ENCODE data around the gene DGKD. TPM values are rescaled to one million over a fixed set of nuclear protein-coding genes. Genes with fewer than 3 reads are reported as not detected.

DGKD gene
- total and polyA plus RNA-seq, 4 donors: 8.9 to 250 (median 68.3) TPM

DNA sequence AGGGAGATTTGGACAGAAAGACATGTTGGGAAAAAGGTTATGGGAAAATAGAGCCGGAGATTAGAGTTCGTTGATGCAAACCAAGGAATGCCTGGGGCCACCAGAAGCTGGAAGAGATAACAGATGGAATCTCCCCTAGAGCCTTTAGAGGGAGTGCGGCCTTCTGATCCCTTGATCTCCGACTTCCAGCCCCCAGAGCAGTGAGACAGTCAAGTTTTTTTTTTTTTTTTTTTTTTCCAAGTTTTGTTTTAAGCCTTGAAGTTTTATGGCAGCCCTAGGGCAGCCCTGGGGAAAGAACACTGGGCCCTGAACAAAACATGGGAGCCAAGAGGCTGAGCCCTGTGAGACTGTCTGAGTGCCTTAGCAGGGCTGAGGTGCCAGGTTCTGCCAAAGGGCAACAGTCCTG is 6.5 kb downstream of the DGKD start:
- no peak for DNase-seq
- no peak for ATAC-seq (ENCODE audit: low FRiP score)
- WGBS, 2 donors: 52 to 68% methylated on average over 4 of the region's 4 CpGs
- H3K4me3 ChIP-seq (ENCODE audit: low read length in 2 of 2): no peak overlapping the region
- no peaks in the 10 kb centered on the region for H3K27me3 ChIP-seq (ENCODE audit: control insufficient read depth in 1 of 2, insufficient read depth in 2 of 2, low read length in 1 of 2)
- H3K36me3 ChIP-seq (ENCODE audit: control insufficient read depth in 1 of 2, insufficient read depth in 2 of 2, low read length in 1 of 2): no peaks in the 10 kb centered on the region
- H3K27ac ChIP-seq (ENCODE audit: low read depth in 1 of 2, low read length in 2 of 2): no peak overlapping the region
- intact Hi-C loops (cut with DNase I): no loop called here
- H3K4me1 ChIP-seq (ENCODE audit: control insufficient read depth in 1 of 2, insufficient read depth in 2 of 2, low read length in 2 of 2): no peaks in the 10 kb centered on the region
- no peaks in the 10 kb centered on the region for H3K9me3 ChIP-seq (ENCODE audit: control insufficient read depth, low read length)

DNA sequence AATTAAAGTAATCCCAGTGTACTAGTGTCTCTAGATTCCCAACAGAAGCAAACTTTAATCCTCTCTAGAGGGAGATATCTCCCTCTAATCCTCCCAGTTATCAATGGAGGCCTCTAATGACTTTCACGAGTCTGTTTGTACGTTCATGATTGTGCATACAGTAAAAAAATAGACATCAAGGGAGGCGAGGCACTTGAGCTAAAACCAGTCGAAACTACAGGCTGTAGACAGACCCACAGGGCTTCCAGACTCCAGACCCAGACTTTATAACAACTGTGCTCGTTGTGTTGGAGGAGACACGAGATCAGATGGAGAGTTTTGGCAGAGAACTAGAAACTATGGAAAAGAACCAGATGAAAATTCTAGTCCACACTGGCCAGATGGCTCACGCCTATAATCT is 7.0 kb downstream of the DGKD start:
- Histone ChIP-seq H3K9me3 (ENCODE audit: control insufficient read depth, low read length) (no peaks in the 10 kb centered on the region), H3K27ac (ENCODE audit: low read depth in 1 of 2, low read length in 2 of 2) (no peak overlapping the region), H3K4me3 (ENCODE audit: low read length in 2 of 2) (no peak overlapping the region), H3K27me3 (ENCODE audit: control insufficient read depth in 1 of 2, insufficient read depth in 2 of 2, low read length in 1 of 2) (no peaks in the 10 kb centered on the region), H3K36me3 (ENCODE audit: control insufficient read depth in 1 of 2, insufficient read depth in 2 of 2, low read length in 1 of 2) (no peaks in the 10 kb centered on the region), H3K4me1 (ENCODE audit: control insufficient read depth in 1 of 2, insufficient read depth in 2 of 2, low read length in 2 of 2) (no peaks in the 10 kb centered on the region)
- WGBS, 2 donors: 23 to 34% methylated on average over 7 of the region's 7 CpGs
- intact Hi-C loops (cut with DNase I): no loop called here
- ATAC-seq (ENCODE audit: low FRiP score) (no peak), DNase-seq (no peak)

DNA sequence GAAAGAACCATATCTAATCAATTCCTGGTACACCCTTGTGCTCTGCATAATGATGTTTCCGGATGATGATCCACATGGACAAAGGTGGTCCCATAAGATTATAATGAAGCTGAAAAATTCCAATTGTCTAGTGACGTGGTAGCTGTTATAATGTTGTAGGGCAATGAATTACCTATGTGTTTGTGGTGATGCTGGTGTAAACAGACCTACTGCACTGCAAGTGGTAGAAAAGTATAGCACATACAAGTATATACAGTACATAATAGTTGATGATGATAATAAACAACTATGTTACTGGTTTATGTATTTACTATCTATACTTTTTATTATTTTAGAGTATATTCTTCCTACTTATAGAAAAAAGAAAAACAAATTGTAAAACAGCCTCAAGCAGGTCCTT is 8.4 kb downstream of the DGKD start:
- intact Hi-C loops (cut with DNase I): no loop called here
- Histone ChIP-seq H3K27ac (ENCODE audit: low read depth in 1 of 2, low read length in 2 of 2) (no peak overlapping the region), H3K4me1 (ENCODE audit: control insufficient read depth in 1 of 2, insufficient read depth in 2 of 2, low read length in 2 of 2) (no peaks in the 10 kb centered on the region), H3K27me3 (ENCODE audit: control insufficient read depth in 1 of 2, insufficient read depth in 2 of 2, low read length in 1 of 2) (no peaks in the 10 kb centered on the region), H3K9me3 (ENCODE audit: control insufficient read depth, low read length) (no peaks in the 10 kb centered on the region), H3K36me3 (ENCODE audit: control insufficient read depth in 1 of 2, insufficient read depth in 2 of 2, low read length in 1 of 2) (no peaks in the 10 kb centered on the region), H3K4me3 (ENCODE audit: low read length in 2 of 2) (no peak overlapping the region)
- DNase-seq (no peak), ATAC-seq (ENCODE audit: low FRiP score) (no peak)
- WGBS, 2 donors: 50 to 67% methylated on average over 2 of the region's 2 CpGs

DNA sequence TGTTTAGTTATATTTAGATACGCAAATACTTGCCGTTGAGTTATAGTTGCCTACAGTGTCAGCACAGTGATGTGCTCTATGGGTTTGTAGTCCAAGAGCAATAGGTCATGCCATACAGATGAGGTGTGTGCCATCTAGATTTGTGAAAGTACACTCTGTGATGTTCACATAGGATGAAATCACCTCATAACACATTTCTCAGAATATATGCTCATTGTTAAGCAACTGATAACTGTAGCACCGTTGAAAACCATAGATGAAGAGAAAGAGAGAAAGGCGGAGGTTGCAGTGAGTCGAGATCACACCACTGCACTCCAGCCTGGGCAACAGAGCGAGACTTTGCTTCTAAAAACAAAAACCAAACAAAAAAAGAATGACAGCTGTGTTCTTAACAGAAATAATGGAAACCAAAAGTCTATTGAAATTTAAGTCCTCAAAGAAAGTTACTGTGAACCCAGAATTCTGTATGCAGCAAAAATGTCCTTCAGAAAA is 9.5 kb downstream of the DGKD start:
- ATAC-seq (ENCODE audit: low FRiP score) (no peak), DNase-seq (no peak)
- Histone ChIP-seq H3K9me3 (ENCODE audit: control insufficient read depth, low read length) (no peaks in the 10 kb centered on the region), H3K4me1 (ENCODE audit: control insufficient read depth in 1 of 2, insufficient read depth in 2 of 2, low read length in 2 of 2) (peaks cover 0 to 3% of the 10 kb centered on the region in 2 donors), H3K4me3 (ENCODE audit: low read length in 2 of 2) (no peak overlapping the region), H3K27me3 (ENCODE audit: control insufficient read depth in 1 of 2, insufficient read depth in 2 of 2, low read length in 1 of 2) (no peaks in the 10 kb centered on the region), H3K27ac (ENCODE audit: low read depth in 1 of 2, low read length in 2 of 2) (no peak overlapping the region), H3K36me3 (ENCODE audit: control insufficient read depth in 1 of 2, insufficient read depth in 2 of 2, low read length in 1 of 2) (no peaks in the 10 kb centered on the region)
- WGBS, 2 donors: 92 to 93% methylated on average over 6 of the region's 6 CpGs
- intact Hi-C loops (cut with DNase I): no loop called here

DNA sequence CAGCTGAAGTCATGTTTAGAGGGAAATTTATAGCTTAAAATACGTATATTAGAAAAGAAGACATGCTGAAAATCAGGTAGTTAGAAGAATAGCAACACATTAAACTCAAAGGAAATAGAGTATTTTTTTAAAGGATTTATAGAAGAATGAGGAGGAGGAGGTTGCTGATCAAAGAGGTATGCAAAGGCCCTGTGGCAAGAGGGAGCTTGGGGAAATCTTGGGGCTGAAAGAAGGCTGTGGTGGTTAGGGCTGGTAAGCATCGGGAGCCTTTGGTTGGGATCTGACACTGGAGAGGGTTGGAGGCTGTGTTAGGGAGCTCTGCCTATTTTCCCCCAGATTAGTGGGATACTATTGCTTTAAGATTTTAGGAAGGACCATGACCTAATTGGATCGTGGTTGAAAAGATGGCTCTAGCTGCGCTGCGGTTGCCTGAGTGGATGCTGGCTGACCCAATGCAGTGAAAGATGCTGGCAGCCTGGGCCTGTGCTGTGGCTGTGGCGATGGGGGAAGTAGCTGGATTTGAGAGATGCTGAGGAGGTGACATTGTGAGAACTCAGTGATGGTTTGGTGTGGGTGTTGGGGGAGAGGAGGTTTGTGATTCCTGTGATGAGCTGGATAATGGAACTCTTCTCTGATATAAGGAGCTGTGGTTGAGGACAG is 11.7 kb downstream of the DGKD start:
- DNase-seq: no peak
- intact Hi-C loops (cut with DNase I): no loop called here
- Histone ChIP-seq H3K27me3 (ENCODE audit: control insufficient read depth in 1 of 2, insufficient read depth in 2 of 2, low read length in 1 of 2) (no peaks in the 10 kb centered on the region), H3K9me3 (ENCODE audit: control insufficient read depth, low read length) (no peaks in the 10 kb centered on the region), H3K36me3 (ENCODE audit: control insufficient read depth in 1 of 2, insufficient read depth in 2 of 2, low read length in 1 of 2) (no peaks in the 10 kb centered on the region), H3K27ac (ENCODE audit: low read depth in 1 of 2, low read length in 2 of 2) (no peak overlapping the region), H3K4me3 (ENCODE audit: low read length in 2 of 2) (no peak overlapping the region), H3K4me1 (ENCODE audit: control insufficient read depth in 1 of 2, insufficient read depth in 2 of 2, low read length in 2 of 2) (peaks cover 0 to 7% of the 10 kb centered on the region in 2 donors)
- WGBS, 2 donors: 95 to 96% methylated on average over 6 of the region's 6 CpGs
- ATAC-seq (ENCODE audit: low FRiP score): no peak

DNA sequence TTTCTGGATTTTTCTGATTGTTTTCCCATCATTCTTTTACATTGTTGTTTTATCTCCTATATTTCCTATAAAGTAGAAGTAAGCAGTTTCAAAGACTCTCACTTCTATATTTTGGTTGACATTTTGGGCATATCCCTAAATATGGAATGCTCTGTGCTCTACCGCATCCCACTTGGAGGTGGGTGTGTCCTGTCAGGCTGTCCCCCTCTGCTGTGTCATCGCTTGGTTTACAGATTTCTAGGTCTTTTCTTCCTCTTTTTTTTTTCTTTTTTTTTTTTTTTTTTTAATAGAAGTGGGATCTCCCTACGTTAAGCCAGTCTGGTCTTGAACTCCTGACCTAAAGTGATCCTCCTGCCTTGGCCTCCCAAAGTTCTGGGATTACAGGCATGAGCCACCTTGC is 13.3 kb downstream of the DGKD start:
- no peak for DNase-seq

DNA sequence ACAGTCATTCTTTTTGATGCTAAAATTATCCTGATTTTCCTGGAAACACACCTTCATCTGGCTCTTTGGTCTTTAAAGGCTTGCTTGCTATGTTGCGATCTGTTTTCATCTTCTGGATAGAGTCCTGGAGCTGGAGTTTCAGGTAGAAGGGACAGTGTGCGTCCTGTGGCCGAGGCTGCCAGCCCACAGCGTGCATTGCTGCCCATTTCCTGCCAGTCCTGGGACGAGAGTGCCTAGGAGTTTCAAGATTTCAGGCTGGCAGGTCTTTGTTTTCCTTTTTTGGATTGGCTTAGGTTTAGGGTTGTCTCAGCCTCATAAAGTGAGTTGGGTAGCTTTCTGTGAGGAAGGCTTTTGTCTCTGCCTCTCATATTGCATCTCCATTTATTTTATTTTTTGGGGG is 14.5 kb downstream of the DGKD start:
- Histone ChIP-seq H3K9me3 (ENCODE audit: control insufficient read depth, low read length) (no peaks in the 10 kb centered on the region), H3K36me3 (ENCODE audit: control insufficient read depth in 1 of 2, insufficient read depth in 2 of 2, low read length in 1 of 2) (no peaks in the 10 kb centered on the region), H3K4me1 (ENCODE audit: control insufficient read depth in 1 of 2, insufficient read depth in 2 of 2, low read length in 2 of 2) (peaks cover 0 to 7% of the 10 kb centered on the region in 2 donors), H3K27me3 (ENCODE audit: control insufficient read depth in 1 of 2, insufficient read depth in 2 of 2, low read length in 1 of 2) (no peaks in the 10 kb centered on the region), H3K4me3 (ENCODE audit: low read length in 2 of 2) (no peak overlapping the region), H3K27ac (ENCODE audit: low read depth in 1 of 2, low read length in 2 of 2) (no peak overlapping the region)
- intact Hi-C loops (cut with DNase I): no loop called here
- no peak for DNase-seq
- no peak for ATAC-seq (ENCODE audit: low FRiP score)
- WGBS, 2 donors: 15 to 17% methylated on average over 5 of the region's 5 CpGs

More for the DNA sequence above, 13.3 kb downstream of the DGKD start:
- no peak overlapping the region for H3K4me3 ChIP-seq (ENCODE audit: low read length in 2 of 2)
- no peak for ATAC-seq (ENCODE audit: low FRiP score)
- WGBS, 2 donors: 96 to 97% methylated on average over 3 of the region's 3 CpGs
- H3K4me1 ChIP-seq (ENCODE audit: control insufficient read depth in 1 of 2, insufficient read depth in 2 of 2, low read length in 2 of 2): peaks cover 0 to 7% of the 10 kb centered on the region in 2 donors
- H3K36me3 ChIP-seq (ENCODE audit: control insufficient read depth in 1 of 2, insufficient read depth in 2 of 2, low read length in 1 of 2): no peaks in the 10 kb centered on the region
- intact Hi-C loops (cut with DNase I): no loop called here
- H3K27me3 ChIP-seq (ENCODE audit: control insufficient read depth in 1 of 2, insufficient read depth in 2 of 2, low read length in 1 of 2): no peaks in the 10 kb centered on the region
- H3K27ac ChIP-seq (ENCODE audit: low read depth in 1 of 2, low read length in 2 of 2): no peak overlapping the region
- no peaks in the 10 kb centered on the region for H3K9me3 ChIP-seq (ENCODE audit: control insufficient read depth, low read length)

DNA sequence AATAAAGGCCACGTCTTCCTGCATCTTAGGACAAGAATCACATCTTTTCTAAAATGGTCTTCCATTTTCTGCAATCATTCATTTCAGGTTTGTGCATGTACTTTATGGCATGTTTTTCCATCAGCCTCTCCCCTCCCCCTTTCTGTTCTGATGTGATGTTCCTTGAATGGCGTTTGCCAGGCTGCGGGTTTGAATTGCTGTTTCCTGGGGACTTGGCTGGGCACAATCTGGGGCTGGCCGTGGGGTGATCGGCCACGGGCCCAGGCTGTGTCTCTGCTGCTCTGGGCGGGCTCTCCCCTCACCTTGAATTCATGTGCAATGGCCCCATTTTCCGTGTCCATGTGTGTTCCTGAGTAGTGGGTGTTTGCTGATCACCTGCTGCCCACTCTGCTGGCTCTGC is 15.2 kb downstream of the DGKD start:
- DNase-seq (no peak), ATAC-seq (ENCODE audit: low FRiP score) (no peak)
- intact Hi-C loops (cut with DNase I): no loop called here
- WGBS, 2 donors: 34% methylated on average over 8 of the region's 8 CpGs
- Histone ChIP-seq H3K4me3 (ENCODE audit: low read length in 2 of 2) (no peak overlapping the region), H3K27me3 (ENCODE audit: control insufficient read depth in 1 of 2, insufficient read depth in 2 of 2, low read length in 1 of 2) (no peaks in the 10 kb centered on the region), H3K27ac (ENCODE audit: low read depth in 1 of 2, low read length in 2 of 2) (no peak overlapping the region), H3K9me3 (ENCODE audit: control insufficient read depth, low read length) (no peaks in the 10 kb centered on the region), H3K4me1 (ENCODE audit: control insufficient read depth in 1 of 2, insufficient read depth in 2 of 2, low read length in 2 of 2) (peaks cover 0 to 7% of the 10 kb centered on the region in 2 donors), H3K36me3 (ENCODE audit: control insufficient read depth in 1 of 2, insufficient read depth in 2 of 2, low read length in 1 of 2) (no peaks in the 10 kb centered on the region)

DNA sequence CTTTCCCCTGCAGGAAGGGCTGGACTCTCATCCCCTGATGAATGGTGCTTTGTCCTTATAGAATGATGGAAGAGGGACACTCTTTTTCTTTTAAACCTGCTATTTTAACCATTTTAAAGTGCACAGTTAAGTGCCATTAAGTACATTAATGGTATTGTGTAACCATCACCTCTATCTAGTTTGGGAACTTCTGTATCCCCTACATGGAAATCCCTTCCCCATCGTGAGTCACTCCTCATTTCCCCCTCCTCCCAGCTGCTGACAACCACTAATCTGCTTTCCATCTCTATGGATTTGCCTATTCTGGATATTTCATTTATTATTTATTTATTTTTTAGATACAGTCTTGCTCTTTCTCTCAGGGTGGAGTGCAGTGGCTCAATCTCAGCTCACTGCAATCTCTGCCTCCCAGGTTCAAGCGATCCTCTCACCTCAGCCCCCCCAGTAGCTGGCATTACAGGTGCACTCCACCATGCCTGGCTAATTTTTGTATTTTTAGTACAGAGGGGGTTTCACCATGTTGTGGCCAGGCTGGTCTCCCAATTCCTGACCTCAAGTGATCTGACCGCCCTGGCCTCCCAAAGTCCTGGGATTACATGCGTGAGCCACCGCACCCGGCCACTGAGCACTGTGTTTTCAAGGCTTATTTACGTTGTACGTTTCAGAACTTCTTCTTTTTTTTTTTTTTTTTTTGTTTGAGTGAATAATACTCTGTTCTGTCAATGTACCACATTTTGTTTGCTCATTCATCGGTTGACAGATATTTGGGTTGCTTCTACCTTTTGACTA is 15.8 kb downstream of the DGKD start:
- ATAC-seq (ENCODE audit: low FRiP score) (no peak), DNase-seq (no peak)
- no peaks in the 10 kb centered on the region for H3K27me3 ChIP-seq (ENCODE audit: control insufficient read depth in 1 of 2, insufficient read depth in 2 of 2, low read length in 1 of 2)
- no peaks in the 10 kb centered on the region for H3K9me3 ChIP-seq (ENCODE audit: control insufficient read depth, low read length)
- no peaks in the 10 kb centered on the region for H3K36me3 ChIP-seq (ENCODE audit: control insufficient read depth in 1 of 2, insufficient read depth in 2 of 2, low read length in 1 of 2)
- peaks cover 0 to 7% of the 10 kb centered on the region in 2 donors for H3K4me1 ChIP-seq (ENCODE audit: control insufficient read depth in 1 of 2, insufficient read depth in 2 of 2, low read length in 2 of 2)
- WGBS, 2 donors: 85 to 88% methylated on average over 9 of the region's 9 CpGs
- intact Hi-C loops (cut with DNase I): no loop called here
- H3K27ac ChIP-seq (ENCODE audit: low read depth in 1 of 2, low read length in 2 of 2): no peak overlapping the region
- no peak overlapping the region for H3K4me3 ChIP-seq (ENCODE audit: low read length in 2 of 2)

Measured in aorta (tissue), 5 donors.